HepG2 (cell line): ENCODE results near the gene PTPRN. TPM values are rescaled to one million over a fixed set of nuclear protein-coding genes. Genes with fewer than 3 reads are reported as not detected.
A peak's percentile ranks its signal among the peaks of the same experiment; 100 is the strongest.

Experiments used
- ARID3A ChIP-seq: IDR thresholded peaks from 2 replicates; pipeline ENCODE4 v1.6.1; 2012; ENCODE audit warnings: low read depth, low read length, improper control_type of control experiment
- CHD2 ChIP-seq: IDR thresholded peaks from 2 replicates; pipeline ENCODE4 v1.6.1; 2011; ENCODE audit warnings: low read depth, low read length, improper control_type of control experiment
- EZH2 ChIP-seq: conservative IDR thresholded peaks from 2 replicates; pipeline ENCODE4 v1.6.1; 2012; ENCODE audit warnings: mild to moderate bottlenecking, low read depth, low read length, moderate library complexity
- HCFC1 ChIP-seq: fragments of 150-350 bp; IDR thresholded peaks from 2 replicates; pipeline ENCODE4 v1.6.1; 2014; ENCODE audit warnings: low read depth, low read length
- HIVEP1 ChIP-seq: sonication (generic); formaldehyde crosslinking; IDR thresholded peaks from 2 replicates; pipeline ENCODE4 v1.4.0; 2020; ENCODE audit warnings: mild to moderate bottlenecking, missing genetic modification reagents
- IRX3 ChIP-seq: sonication (generic); formaldehyde crosslinking; IDR thresholded peaks from 2 replicates; pipeline ENCODE4 v1.8.1; 2023; ENCODE audit warnings: mild to moderate bottlenecking, low read depth, missing genetic modification reagents, borderline replicate concordance
- MATR3 ChIP-seq: sonication (generic); formaldehyde crosslinking; IDR thresholded peaks from 2 replicates; pipeline ENCODE4 v1.4.0; 2020; ENCODE audit warnings: missing genetic modification reagents
- MXD3 ChIP-seq: IDR thresholded peaks from 2 replicates; pipeline ENCODE4 v1.6.1; 2016; ENCODE audit warnings: mild to moderate bottlenecking, missing biosample characterization, missing genetic modification reagents
- NFRKB ChIP-seq: fragments of 450-650 bp; IDR thresholded peaks from 2 replicates; pipeline ENCODE4 v1.6.1; 2017
- NFYB ChIP-seq: sonication (generic); formaldehyde crosslinking; IDR thresholded peaks from 2 replicates; pipeline ENCODE4 v1.4.0; 2020; ENCODE audit warnings: missing genetic modification reagents
- POGZ ChIP-seq: sonication (generic); formaldehyde crosslinking; IDR thresholded peaks from 2 replicates; pipeline ENCODE4 v1.4.0; 2020; ENCODE audit warnings: mild to moderate bottlenecking, missing genetic modification reagents
- POLR2A ChIP-seq, 2 experiments: IDR thresholded peaks; 2 replicates each; pipeline ENCODE4 v1.6.1; 2011; ENCODE audit warnings: low read depth in 2 of 2, low read length in 2 of 2, mild to moderate bottlenecking in 1 of 2, moderate library complexity in 1 of 2; ENCODE audit not compliant: insufficient read depth in 1 of 2
- SIN3A ChIP-seq: IDR thresholded peaks from 2 replicates; pipeline ENCODE4 v1.6.1; 2011; ENCODE audit warnings: low read depth, mild to moderate bottlenecking, control low read depth, low read length, borderline replicate concordance
- SKIL ChIP-seq: sonication (generic); formaldehyde crosslinking; IDR thresholded peaks from 2 replicates; pipeline ENCODE4 v1.8.0; 2022; ENCODE audit warnings: missing genetic modification reagents, mild to moderate bottlenecking, moderate library complexity, borderline replicate concordance
- SRSF4 ChIP-seq: fragments of 200-400 bp; formaldehyde crosslinking; IDR thresholded peaks from one replicate; pipeline ENCODE4 v1.6.1; 2018; ENCODE audit warnings: mild to moderate bottlenecking, low read depth, low read length, moderate library complexity; ENCODE audit not compliant: poor library complexity, severe bottlenecking
- ZNF160 ChIP-seq: sonication (generic); formaldehyde crosslinking; IDR thresholded peaks from 2 replicates; pipeline ENCODE4 v1.8.0; 2022; ENCODE audit warnings: mild to moderate bottlenecking, inconsistent platforms, missing genetic modification reagents
- ZNF207 ChIP-seq: fragments of 450-650 bp; IDR thresholded peaks from 2 replicates; pipeline ENCODE4 v1.6.1; 2016; ENCODE audit warnings: antibody characterized with exemption, borderline replicate concordance
- ZNF230 ChIP-seq: sonication (generic); formaldehyde crosslinking; IDR thresholded peaks from 2 replicates; pipeline ENCODE4 v1.4.0; 2020; ENCODE audit warnings: mild to moderate bottlenecking, missing genetic modification reagents
- ZNF256 ChIP-seq: sonication (generic); formaldehyde crosslinking; conservative IDR thresholded peaks from 2 replicates; pipeline ENCODE4 v1.4.0; 2020; ENCODE audit warnings: missing genetic modification reagents
- ZNF564 ChIP-seq: sonication (generic); formaldehyde crosslinking; IDR thresholded peaks from 2 replicates; pipeline ENCODE4 v1.8.1; 2023; ENCODE audit warnings: mild to moderate bottlenecking, missing genetic modification reagents
- ZNF710 ChIP-seq: sonication (generic); formaldehyde crosslinking; IDR thresholded peaks from 2 replicates; pipeline ENCODE4 v1.5.0; 2020; ENCODE audit warnings: mild to moderate bottlenecking, missing genetic modification reagents, borderline replicate concordance
- ZNF713 ChIP-seq: sonication (generic); formaldehyde crosslinking; IDR thresholded peaks from 2 replicates; pipeline ENCODE4 v1.4.0; 2020; ENCODE audit warnings: mild to moderate bottlenecking, missing genetic modification reagents
- polyA plus RNA-seq, 8 experiments: library from polyadenylated mRNA; depleted of rRNA in 3 of 8; stranded (reverse) in 7 of 8; unstranded in 1 of 8; fragments of >200 nt; fragmentation: Illumina TruSeq in 4 of 8; extraction: Trizol in 4 of 8; gene quantifications; 2 replicates each; pipeline versions ENCODE4 v1.2.1 to v1.2.3, GENCODE V29; 2011 to 2016; ENCODE audit warnings: low read depth in 4 of 8, missing spikeins in 1 of 8, mixed read lengths in 1 of 8; ENCODE audit not compliant: insufficient read depth in 1 of 8
- total RNA-seq, 5 experiments: library from RNA; depleted of rRNA; stranded (reverse); fragments of >200 nt; fragmentation: Illumina TruSeq; extraction: Trizol; gene quantifications; 2 replicates each; pipeline ENCODE4 v1.2.3, GENCODE V29; 2016; ENCODE audit warnings: low read depth in 1 of 5

PTPRN gene
- total and polyA plus RNA-seq, 2 of the 13 experiments (the other 11 are each of a cell fraction or from before 2014, with no cell fraction given) = 0.26 TPM; not detected in 1

- TF ChIP-seq ZNF710 (no peak), MXD3 (CRISPR knock-in tag) (no peak), HIVEP1 (CRISPR knock-in tag) (peak; percentile 11; the same call in 1 of the 2 replicates), POLR2A (IDR thresholded peaks at IDR 0.05; ENCODE audit: insufficient read depth in 1 of 2, low read depth in 2 of 2, low read length in 2 of 2) (no peak), SIN3A (no peak), HCFC1 (no peak), CHD2 (no peak), ZNF256 (CRISPR knock-in tag) (no peak), MATR3 (CRISPR knock-in tag) (no peak), EZH2 (no peak), SRSF4 (no peak), ZNF160 (CRISPR knock-in tag) (0 out of 2 replicates have a peak, but pooled peaks have one; percentile 24), ZNF713 (CRISPR knock-in tag) (no peak), IRX3 (no peak), POGZ (0 out of 2 replicates have a peak, but pooled peaks have one; percentile 44), ZNF207 (no peak), SKIL (CRISPR knock-in tag) (no peak), NFYB (CRISPR knock-in tag) (no peak), ZNF564 (CRISPR knock-in tag) (no peak), ZNF230 (CRISPR knock-in tag) (peak; percentile 70; the same call in 1 of the 2 replicates), ARID3A (no peak), NFRKB (no peak)
Measured at GRCh38 chr2:219298759-219299371, 10.3 kb downstream of the PTPRN start (continued).
